HG02759 (cell line): ENCODE measurements around the gene RBFOX2.

ENCODE experiments used
- ATAC-seq: cut with Tn5 transposase; IDR thresholded peaks from one replicate; pipeline ENCODE4 v1.9.1; 2021; ENCODE audit warnings: mild to moderate bottlenecking, moderate library complexity; ENCODE audit not compliant: unreplicated experiment

Gene RBFOX2

DNA sequence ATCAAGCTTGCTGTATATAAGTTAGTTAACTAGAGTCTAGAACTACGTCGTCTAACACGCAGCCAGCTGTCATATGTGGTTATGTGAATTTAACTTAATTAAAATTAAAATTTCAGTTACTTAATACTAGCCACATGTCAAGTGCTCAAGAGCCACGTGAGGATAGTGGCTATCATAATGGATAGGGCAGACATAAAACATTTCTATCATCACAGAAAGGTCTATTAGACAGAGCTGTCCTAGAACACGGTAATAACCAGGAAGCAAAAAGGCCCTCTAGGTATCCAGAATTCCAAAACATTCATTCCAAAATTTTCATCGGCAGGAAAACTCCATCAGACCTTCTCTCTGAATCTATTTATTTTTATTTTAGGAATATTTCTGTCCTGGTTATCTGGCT is 123.9 kb downstream of the RBFOX2 start:
- ATAC-seq, result no peak

DNA sequence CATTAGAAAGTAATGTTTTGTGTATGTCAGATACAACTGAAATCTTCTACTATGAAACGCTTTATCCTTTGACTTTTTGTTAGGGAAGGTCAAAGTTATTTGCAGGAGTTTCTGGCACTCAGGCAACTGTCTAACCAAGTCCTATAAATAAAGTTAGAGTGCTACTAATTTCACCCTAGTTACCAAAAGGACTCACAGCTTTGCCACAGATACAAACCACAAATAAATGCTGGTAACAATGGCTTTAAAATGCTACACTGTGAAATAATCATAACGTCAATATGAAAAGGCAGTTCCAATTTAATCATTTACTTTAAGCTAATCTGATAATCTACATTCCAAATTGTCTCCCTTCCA is 124.3 kb downstream of the RBFOX2 start:
- no peak for ATAC-seq

DNA sequence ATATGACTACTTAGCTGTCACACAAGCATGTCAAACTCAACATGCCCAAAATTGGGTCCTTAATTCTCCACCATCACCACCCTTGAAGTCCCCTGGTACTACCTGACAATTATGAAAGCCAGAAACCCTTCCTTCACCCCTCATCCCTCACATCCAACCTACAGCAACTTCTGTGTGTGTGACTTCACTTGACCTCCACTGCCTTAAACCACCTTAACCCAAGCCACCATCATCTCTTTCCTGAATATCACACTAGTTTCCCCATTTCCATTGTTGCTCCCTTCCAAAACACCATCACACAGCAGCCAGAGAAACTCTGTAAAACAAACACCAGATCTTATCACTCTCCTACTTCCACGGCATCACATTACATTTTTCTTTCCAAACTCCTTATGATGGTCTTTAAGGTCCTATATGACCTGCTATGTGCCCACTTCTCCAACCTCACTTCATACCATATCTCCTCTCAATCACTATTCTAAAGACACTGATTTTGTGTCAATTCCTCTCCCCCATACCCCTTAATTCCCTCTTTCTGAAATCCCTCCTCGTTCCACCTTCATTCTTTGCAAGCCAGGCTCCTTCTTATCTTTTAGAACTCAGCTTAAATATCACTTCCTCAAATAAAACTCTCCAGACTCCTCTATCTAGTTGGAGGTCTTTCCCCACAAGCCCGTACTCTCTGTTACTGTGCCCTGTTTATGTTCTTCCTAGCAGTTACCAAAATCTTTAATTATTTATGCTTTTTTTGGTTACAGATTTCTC is 124.9 kb downstream of the RBFOX2 start:
- ATAC-seq, result no peak

DNA sequence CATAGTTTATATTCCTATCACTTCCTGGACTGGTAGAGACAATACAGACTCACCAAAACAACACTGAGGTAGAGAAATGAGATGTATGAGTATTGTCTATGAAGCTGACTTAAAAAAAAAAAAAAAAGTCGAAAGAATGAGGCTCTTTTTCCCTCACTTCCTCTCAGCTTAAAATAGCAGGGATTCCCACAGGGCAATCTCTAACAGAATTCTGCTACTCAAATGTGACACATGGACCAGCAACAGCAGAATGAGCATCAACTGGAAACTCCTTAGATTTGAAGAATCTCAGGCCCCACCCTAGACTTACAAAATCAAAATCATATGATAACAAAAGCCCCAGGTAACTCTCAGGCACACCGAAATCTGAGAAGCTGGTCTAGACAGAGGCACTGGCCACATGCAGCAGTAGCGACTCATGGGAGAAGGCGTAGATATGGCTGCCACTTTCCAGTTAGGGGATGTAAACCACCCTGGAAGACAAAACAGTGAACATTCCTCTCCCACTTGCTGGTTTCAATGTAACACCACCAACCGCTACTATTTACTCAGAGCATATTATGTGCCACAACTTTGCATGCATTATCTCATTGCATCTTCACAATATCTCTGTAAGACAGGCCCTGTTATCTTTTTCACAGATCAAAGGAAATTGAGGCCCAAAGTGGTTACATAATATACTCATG is 128.0 kb downstream of the RBFOX2 start:
- no peak for ATAC-seq

DNA sequence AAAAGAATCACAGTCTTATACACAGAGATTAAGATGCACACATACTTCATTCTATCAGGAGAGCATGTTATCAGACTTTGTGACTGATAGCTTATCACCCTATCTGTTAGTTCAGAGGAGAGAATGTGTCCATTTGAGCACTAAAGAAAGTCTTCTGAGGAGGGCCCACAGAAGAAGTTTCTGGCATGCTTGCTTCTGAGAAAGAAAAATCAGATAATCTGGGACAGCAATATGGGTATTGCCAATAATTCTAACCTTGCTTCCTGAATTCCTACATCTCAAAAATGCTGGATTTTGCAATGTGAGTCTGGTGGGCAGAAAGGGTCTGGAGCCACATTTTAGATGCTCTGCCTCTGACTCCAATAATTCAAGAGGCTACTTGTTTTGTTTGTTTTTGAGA is 128.9 kb downstream of the RBFOX2 start:
- ATAC-seq, result no peak

DNA sequence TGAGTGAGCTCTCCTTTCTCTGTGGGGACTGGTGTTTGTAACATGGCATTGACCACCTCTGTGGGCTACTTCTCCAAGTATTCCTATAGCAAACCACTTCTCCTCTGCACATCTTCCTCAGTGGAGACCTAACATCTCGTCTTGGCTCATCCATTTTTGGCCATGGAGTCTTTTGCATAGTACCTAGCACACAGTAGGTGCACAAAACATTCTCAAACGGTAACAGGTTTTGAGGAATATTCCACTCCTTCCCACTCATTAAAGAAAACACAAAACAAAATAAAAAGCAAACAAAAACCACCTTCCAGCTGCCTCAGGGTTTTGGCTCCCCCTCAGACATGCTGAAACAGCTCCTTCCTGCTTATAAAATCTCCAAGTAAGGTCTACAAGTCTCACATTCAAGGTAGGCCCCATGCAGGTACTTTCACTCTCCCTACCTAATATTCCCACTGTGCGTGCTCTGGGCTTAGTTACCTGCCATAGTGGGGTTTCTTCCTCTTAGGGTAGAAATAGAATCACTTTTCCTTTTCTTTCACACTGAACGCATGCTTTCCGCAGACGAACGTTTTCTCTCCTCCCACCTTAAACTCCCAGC is 132.4 kb downstream of the RBFOX2 start:
- no peak for ATAC-seq

DNA sequence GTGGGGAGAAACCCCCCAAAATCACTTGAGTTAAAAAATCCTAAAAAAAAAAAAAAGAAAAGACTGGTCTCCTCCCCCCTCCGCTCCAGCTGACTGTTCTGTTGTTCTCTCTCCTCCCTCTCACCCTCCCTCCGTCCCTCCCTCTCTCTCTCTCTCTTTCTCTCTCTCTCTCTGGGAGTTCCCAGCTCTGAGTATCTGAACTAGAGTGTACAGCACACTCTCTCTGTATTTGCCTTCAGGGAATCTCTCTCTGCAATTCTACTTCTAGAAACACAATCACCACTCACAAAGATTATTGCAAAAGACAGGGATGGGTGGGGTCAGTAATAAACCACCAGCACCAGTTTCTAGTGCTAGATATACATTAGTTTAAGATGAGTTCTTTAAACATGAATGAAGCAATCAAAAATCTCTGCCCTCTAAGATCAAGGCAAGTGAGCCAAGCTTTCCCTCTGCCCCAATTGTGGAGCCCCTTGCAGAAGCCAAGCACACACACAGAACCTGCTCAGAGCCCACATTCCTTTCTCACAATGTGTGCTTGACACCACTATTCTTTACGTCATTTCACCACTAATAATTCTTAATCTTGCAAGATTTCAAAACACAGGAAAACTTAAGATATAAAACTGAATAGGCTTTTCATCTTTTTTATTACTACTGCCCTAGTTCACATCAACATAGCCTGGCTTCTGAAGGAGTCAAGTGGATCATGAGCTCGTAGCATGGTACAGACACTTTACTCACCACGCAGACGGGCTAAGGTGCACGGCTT is 133.5 kb downstream of the RBFOX2 start:
- no peak for ATAC-seq

DNA sequence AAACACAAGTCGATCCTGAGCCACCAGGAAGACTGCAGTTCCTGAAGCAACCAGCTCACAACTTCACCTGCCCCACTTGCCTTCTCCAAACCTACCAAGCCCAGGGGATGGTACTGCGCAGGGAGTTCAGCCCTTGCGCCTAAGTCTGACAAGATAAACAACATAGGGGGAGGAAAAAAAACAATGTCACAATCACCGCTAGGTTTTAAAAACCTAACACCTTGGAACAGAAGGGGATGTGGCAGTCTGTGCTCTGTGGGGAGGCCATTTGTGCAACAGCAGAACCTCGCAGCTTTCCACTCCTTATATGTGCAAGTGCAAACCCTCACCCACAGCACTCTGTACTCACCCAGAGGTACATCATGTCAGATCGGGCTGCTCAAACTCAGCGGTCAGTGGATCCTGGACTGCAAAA is 134.2 kb downstream of the RBFOX2 start:
- no peak for ATAC-seq

DNA sequence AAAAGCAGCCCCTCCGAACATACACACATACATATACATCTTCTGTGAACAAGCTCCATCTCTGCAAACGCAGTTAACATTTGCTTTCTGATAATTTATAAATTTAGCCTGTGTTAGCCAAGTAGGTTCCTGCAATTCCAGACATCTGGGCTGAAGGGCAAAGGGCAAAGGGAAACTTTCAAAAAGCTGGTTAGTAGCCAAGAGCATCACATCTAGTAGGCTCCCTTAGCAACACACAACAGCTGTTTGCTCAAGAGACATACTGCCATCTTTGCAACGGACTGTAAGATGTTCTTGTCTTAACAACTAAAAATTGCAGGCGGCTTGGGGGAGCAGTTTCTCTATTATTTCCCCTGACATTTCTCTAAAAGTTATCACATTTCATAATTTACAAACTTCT is 134.9 kb downstream of the RBFOX2 start:
- no peak for ATAC-seq

DNA sequence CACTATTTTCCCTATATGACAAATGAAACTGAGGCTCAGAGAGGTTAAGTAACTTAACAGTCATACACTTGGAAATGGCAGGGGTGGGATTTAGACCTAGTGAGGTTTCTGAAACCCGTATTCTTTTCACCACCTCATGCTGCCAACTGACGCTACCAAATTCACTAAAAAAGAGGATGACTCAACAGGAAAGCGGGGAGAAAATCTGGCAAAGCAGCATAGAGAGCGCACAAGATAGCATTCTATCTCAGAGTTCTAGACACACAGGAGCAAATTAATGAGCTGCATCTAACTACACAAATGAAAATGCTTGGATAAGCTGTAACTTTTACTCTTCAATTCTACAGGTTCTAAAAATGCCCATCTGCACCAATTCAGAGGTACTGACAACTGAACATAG is 136.4 kb downstream of the RBFOX2 start:
- ATAC-seq, result no peak

DNA sequence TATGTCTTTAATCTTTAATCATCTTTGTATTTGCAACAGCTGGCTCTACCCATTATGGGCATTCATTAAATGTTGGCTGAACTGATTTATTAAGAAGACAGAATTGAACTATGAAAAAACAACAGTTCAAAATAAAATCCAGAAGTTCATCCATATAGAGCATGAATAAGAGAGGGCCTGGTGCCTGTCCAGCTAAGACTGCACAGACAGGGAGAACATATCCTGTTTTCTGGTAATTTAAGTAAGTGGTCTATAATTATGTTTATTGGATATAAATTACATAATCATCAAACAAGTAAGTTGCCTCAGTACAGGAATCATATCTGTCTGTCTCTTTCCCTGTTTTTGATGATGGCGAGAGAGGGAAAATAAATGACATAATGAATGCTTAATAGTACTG is 137.2 kb downstream of the RBFOX2 start:
- no peak for ATAC-seq

DNA sequence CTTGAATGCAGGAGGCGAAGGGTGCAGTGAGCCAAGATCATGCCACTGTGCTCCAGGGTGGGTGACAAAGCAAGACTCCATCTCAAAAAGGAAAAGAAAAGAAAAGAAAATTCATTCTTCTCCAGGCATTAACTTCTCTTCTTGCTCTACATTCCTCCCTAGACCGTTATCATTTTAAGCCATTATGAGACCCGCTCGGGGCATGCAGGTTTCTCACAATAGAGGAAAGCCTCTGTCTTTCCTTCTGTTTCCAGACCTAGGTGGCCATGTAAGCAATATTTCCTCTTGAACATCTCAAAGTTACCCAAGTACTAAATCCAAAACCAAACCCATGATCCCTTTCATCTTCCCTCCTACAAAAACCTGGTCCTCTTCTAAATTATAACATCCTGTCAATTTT is 139.6 kb downstream of the RBFOX2 start:
- ATAC-seq, result no peak

DNA sequence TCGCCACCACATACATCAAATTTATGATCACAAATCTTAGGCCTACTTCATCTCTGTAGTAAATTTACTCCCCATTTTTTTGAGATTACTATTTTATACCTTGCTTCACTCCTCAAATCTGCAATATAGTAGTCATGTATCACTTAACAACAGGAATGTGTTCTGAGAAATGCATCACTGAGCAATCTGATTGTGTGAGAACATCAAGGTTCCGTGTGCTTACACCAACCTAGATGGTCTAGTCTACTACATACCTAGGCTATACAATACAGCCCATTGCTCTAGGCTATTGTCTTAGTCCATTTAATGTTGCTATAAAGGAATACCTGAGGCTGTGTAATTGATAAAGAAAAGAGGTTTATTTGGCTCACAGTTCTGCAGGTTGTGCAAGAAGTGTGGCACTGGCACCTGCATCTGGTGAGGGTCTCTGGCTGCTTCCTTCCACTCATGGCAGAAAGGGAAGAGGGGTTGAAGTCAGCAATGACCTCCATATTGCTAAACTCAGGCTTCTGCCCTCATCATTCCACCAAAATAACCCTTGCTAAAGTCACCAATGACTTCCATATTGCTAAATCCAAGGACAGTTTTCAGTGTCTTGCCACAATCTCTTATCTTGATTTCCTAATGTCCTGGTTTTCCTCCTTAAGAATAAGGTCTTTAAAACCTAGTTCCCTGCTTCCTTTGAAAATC is 140.3 kb downstream of the RBFOX2 start:
- ATAC-seq, result no peak

DNA sequence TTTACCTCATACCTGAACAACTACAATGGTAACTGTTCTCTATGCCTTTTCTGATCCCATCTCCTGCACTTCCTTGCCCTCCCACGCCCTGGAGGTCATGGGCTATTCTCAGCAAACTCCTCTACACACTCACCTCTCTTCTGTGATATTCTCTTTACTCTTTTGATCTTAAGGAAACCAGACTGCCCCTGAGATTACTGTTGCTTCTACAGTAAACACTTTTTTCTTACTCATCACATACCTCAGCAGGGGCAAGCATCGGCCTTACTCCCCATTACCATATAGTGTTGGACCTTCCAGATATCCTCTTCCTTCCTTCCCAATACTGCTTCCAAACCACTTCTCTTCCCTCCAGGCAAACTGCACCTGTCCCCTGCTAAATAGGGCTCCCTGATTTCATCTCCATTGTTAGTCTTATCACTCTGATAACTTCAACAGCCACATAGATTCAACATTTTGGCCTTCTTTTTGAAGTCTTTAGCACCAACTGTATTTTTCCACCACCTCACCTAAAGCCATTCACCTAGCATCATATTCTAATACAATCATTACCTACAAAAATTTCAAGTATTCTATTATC is 141.2 kb downstream of the RBFOX2 start:
- no peak for ATAC-seq

DNA sequence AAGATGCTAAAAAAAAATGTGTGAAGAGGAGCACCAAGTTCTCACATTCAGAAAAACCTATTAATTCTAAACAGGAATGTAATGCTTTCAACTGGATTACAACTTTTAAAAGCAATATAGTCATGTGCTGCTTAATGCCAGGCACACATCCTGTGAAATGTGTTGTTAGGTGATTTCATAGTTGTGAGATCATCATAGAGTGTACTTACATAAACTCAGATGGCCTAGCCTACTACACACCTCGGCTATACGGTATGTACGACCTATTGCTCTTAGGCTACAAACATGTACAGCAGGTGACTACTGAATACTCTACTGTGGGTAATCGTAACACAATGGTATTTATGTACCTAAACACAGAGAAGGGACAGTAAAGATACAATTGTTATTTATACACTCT is 142.3 kb downstream of the RBFOX2 start:
- no peak for ATAC-seq

DNA sequence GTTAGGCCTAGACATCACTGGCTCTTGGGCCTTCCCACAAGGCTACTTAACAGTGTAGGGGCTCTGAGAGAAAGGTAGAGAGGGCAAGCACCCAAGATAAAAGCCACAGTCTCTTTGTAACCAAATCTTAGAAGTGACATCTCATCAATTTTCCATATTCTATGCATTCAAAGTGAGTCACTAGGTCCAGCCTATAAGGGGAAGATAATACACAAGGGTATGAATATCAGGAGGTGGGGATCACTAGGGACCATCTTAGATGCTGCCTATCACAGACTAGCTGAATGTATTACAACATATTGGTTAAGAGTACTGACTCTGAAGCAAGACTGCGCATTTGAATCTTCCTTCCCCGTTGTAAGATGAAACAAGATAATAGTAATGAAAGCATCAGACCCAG is 144.1 kb downstream of the RBFOX2 start:
- ATAC-seq, result no peak

DNA sequence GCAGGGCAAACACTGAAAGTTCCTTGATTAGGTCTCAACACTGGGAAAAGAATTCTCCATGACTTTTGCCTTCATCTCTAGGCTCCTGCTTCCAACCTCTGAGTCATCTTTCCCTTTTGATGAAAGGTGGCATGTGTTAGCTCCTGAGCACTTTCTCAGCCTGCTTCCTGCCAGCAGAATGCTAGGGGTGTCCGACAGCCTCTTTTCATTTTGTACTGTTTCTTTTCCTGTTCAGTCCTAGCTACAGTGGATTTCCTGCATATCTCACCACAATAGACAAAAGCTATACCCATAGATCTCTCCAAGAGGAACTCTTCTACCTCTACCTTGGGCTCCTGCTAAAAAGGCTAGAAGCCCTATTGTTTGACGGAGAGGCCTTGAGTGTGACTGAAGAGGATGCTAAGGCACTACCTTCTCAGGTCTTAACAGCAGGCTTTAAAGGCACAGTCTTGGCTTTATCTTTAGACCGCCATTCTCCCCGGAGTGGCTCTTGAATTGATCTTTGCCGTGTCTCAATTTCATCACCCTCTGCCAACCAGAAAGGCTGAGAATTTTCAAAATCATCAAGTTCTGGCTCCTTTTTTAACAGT is 145.5 kb downstream of the RBFOX2 start:
- ATAC-seq, result no peak

DNA sequence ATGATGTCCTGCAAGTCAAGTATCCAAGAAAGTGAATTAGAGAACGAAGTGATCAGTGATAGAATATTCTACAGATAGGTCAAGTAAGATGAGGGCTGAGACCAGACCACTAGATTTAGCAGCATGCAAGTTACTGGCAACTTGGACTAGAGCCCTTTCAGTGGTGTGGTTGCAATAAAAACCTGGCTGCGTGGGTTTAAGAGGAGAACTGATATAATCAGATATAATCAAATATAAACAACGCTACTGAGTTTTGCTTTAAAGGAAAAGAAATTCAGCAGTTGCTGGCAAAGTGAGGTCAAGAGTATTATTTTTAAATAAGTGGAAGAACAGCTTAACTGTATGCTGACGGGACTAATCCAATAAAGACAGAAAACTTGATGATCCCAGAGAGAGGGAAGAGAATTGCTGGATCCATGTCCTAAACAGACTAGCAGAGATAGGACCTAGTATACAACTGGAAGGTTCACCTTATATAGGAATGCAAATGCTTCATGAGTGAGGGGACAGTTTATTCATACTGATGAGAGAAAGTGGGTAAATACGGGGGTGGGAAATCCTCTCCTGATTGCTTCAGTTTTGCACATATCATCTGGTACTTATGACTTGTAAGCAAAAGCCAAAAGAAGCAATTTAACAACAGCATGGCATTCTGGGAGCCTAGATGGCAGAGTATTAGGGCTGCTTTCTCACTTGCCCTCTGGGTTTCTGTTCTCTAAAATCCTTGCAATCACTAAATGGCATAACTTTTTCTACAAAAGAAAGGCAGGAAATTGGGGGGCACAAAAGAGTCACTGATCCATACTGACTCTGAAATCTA is 146.2 kb downstream of the RBFOX2 start:
- ATAC-seq, result no peak

DNA sequence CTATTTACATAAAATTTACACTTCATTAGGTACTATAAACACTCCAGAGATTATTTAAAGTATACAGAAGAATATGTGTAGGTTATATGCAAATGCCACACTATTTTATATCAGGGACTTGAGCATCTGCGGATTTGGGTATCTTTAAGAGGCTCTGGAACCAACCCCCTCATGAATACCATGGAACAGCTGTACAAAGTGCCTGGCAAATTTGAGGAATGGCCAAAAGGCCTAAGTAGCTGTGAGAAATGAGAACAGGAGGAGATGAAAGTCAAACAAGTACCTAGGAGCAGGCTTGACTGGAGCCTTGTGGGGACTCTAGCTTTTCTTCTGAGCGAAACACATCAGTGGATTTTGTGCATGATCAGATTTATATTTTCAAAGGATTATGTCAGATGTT is 149.3 kb downstream of the RBFOX2 start:
- ATAC-seq, result no peak
